Frontal cortex (tissue), 4 donors: ENCODE measurements around the gene CFAP97. TPM values are rescaled to one million over a fixed set of nuclear protein-coding genes. Genes with fewer than 3 reads are reported as not detected.
"Not testable (repeated sequence)": the region's sequence is repeated elsewhere in the genome, so short reads cannot be mapped to it uniquely, and the experiment has no call there.

Experiments used
- DNase-seq, 2 donors: peaks; one replicate each; pipeline ENCODE4 v3.0.0; 2012; ENCODE audit warnings: low spot score in 2 of 2
- FAIRE-seq: peaks from 2 replicates; lab custom pipeline; 2012; peaks lifted over from hg19 to GRCh38; lab: Jason Lieb, UNC
- total RNA-seq: library from RNA; depleted of rRNA; stranded (reverse); fragments of >200 nt; gene quantifications from one replicate; pipeline ENCODE4 v1.2.3, GENCODE V29; 2014
- donor health status: control.
- donor health status: control.
- donor health status: control.

The CFAP97 gene
- total RNA-seq, 1 donor from 2014 or later, result 62.4 TPM

GRCh38 chr4:185225940-185226339 is 22.1 kb upstream of the CFAP97 start:
- FAIRE-seq (no peak), DNase-seq (no peak)

DNA sequence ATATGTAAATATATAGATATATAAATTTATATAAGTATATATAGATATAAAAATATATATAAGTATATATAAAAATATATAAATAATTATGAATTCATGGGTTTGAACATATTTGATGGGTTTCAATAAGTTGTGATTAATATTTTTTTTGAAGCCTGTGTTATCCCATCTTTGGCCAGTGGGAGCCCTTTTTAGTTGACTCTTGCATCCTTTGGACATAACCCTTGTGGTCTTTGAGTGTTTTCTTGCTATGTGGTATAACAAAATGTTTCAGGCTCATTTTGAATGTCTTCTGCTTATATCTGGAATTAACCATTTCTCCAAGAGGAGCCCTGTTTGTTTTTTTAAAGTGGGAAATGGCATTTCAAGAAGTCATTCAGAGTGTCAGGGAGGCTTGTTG is 20.8 kb upstream of the CFAP97 start:
- DNase-seq (no peak), FAIRE-seq (no peak)

GRCh38 chr4:185222598-185222997 is 18.8 kb upstream of the CFAP97 start:
- no peak for DNase-seq
- no peak for FAIRE-seq

DNA sequence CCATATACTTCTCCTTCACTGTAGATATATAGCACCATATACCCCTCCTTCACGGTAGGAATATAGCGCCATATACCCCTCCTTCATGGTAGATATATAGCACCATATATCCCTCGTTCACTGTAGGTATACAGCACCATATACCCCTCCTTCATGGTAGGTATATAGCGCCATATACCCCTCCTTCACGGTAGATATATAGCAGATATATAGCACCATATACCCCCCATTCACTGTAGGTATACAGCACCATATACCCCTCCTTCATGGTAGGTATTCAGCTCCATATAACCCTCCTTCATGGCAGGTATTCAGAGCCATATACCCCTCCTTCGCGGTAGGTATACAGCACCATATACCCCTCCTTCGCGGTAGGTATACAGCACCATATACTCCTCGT is 18.1 kb upstream of the CFAP97 start:
- DNase-seq (no peak), FAIRE-seq (no peak)

DNA sequence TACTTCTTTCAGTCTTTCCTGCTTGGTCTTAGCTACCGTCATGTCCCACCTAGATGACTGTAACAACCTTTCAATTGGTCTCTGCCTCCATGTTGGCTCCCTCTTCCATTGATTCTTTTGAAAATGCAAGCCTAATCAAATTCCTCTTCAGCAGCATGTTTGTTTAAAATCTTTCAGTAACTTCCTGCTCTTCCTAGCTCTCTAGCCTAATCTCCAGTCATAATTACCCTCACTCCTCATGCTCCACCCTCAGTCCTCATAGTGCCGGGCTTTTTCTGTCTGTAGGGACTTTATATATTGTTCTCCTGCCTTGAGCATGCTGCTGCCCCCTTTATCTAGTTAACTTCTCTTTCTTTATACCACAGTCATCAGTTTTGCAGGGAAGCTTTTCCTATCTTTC is 17.7 kb upstream of the CFAP97 start:
- no peak for FAIRE-seq
- no peak for DNase-seq

DNA sequence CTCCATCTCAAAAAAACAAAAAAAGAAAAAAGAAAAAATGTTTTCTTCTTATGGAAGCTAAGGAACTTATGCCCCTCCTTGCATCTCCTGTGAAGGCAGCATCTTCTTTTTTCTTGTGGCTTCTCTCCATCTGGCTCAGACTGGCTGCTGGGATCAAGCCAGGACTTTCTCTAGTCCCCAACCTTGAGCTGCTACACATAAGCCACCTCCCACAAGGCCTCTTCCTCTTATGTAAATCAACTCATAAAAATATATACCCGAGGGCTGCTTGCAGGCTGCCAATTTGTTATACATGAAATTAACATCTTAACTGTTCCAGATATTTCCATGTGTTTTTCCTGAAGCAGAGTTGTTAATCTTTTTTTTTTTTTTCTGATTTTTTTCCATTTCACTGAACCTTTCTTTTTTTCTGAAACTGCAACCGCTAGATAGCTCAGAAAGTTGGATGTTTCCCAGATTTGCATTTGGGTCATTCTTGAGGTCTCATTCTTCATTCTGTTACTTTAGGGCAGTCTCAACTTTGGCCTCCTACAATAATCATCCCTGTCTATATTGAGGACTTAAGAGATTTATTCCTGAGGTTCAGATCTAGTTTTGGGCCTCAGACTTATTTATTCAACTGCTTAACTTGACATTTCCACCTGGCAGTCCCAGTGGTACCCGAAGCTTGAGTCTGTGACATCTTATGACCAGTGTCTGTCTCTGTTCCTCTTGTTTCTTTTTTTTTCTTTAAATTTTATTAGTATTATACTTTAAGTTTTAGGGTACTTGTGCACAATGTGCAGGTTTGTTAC is 15.9 kb upstream of the CFAP97 start:
- DNase-seq, result no peak
- FAIRE-seq, result no peak

DNA sequence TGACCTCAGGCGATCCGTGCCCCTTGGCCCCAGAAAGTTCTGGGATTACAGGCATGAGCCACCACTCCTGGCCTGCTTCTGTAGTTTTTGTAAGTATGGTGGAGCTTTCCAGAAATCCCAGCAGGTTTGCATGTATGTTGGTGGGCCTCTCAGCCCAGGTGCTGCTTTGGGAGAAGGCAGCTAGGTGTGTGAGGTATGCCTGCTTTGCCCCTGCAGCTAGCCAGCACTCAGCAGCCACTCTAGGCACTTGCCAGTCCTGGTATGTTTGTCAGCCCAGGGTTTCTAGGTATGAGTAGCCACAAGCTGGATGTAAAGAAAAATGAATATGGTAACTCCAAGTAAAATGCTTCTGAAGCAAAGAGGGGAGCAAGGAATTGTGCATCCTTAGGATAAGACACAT is 14.5 kb upstream of the CFAP97 start:
- no peak for DNase-seq
- FAIRE-seq, result no peak

- no peak for DNase-seq
- no peak for FAIRE-seq
Observed at GRCh38 chr4:185217408-185217975, 13.7 kb upstream of the CFAP97 start.

DNA sequence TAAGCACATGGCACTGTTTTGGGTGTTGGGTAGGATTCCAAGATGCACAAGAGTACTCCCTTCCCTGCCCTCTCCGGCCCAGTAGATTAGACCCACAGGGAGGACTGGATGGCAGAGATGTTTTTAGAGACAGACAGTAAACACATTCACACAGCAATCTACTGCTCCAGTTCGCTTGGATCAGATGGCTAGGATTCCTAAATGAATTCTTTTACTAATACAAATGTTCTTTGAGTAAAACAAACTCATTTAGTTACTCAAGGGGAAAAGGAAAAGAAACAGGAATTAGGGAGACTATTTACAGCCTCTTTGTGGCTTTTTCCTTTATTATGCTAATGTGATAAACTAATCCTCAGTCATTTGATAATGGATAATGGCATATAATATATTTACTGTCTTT is 11.5 kb upstream of the CFAP97 start:
- FAIRE-seq (no peak), DNase-seq (no peak)

DNA sequence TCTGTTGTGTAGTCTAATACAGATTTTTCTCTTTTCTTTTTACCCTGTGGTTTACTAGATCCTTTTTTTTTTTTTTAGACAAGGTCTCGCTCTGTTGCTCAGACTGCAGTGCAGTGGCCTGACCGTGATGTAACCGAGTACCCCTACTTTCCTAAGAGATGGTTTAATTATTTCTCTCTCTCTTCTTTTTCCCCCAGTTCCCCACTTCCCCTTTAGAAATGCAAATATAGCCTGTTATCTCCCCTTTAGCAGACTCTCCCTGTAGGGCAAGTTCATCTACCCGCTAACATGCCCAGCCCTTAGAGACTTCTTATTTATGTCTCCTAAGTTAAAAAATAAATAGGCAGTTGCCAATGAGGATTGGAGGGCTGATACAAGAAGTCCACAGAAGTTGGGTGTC is 10.1 kb upstream of the CFAP97 start:
- DNase-seq (no peak), FAIRE-seq (no peak)

DNA sequence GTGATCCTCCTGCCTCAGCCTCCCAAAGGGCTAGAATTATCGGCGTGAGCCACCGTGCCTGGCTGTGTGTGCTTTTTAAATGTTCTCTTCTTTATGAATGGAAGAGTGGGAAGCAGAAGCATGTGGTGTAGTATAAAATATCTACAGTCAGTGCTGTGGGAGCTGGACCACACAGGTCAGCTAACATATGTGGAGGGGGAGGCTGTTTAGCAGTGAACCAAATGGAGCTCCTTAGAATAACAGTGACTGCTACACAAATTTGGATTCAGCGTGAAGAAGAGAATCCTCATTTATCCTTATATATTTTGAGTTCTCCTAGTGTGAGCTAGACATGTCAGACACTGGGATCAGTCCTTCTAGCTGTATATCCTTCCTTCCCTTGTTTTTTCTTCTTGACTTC is 8.8 kb upstream of the CFAP97 start:
- FAIRE-seq, result no peak
- DNase-seq, result no peak

GRCh38 chr4:185211641-185212040 is 7.8 kb upstream of the CFAP97 start:
- FAIRE-seq (no peak), DNase-seq (no peak)

GRCh38 chr4:185211035-185211434 is 7.2 kb upstream of the CFAP97 start:
- no peak for DNase-seq

DNA sequence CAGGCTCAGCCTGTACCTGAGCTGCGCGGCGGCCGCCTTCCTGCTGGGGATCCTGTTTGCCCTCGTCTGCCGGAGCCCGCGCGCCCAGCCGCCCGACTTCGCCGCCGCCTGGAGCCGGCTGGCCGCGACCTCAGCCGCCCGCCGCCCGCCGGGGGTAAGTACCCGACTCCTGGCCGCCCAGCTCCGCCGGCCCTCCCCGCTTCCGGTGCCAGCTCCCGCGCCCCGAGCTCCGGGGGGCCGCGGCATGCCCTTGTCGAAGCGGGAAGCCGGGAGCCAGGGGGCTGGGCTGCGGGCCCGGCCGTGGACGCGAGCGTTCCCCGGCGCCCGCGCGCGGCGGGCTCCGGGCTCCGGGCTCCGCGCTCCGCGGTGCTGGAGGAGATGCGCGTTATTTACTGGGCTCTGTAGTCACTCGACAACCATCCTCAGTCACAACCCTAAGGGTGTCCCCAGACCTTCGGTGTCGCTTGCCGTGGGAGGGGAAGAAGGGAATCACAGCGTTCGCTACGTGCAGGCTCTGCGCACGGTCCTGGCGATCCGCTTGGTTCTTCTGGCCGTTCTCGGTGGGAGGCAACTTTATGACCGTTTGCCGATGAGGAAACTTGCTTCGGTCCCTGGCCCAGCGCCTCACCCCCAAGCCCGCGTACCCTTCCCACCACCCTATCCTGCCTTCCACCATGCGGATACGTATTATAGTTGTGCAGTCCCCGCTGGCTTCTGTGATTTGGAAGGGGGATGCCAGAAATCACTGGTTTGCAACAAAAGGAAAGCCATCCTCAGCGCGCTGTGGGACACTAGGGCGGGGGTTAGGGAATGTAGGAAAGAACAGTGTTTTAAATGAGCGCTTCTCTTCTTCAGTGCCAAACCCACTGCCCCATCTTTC is 6.5 kb upstream of the CFAP97 start:
- DNase-seq (peak; percentile 33 to 49), FAIRE-seq (no peak)

More at GRCh38 chr4:185211035-185211434, 7.2 kb upstream of the CFAP97 start:
- FAIRE-seq, result no peak

DNA sequence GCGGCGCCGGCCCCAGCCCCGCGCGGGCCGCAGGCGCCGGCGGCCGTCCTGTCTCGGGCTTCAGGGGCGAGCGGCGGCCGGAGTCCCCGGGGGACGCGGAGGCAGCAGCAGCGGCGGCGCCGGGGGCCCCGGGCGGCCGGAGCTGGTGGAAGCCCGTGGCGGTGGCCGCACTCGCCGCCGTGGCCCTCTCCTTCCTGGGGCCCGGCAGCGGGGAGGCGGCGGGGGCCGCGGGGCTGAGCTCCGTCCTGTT is 6.0 kb upstream of the CFAP97 start:
- DNase-seq, FAIRE-seq: not testable (repeated sequence)

- DNase-seq, result peak; percentile 87 to 88
Observed at GRCh38 chr4:185209031-185209851, 5.4 kb upstream of the CFAP97 start, which contains the start of gene SNX25. SNX25 (plus strand) TSS chr4:185209598; CDS start chr4:185209827, 229 bp downstream.

DNA sequence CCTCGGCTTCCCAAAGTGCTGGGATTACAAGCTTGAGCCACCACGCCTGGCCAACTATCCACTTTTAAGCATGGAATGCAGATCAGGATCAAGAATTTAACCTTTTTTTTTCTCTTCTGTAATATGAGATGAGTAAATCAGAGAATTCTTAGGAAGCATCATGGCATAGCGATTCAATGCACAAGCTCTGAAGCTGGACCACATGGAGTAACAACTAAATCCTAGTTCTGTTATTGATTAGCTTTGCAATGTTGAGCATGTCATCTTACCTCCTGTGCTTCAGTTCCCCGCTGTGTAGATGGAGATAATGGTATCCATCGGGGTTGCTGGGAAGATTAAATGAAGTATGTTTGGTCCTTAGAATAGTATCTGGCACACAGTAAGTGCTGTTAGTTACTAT is 3.7 kb upstream of the CFAP97 start:
- DNase-seq, result no peak
- FAIRE-seq, result no peak

More at GRCh38 chr4:185209031-185209851, 5.4 kb upstream of the CFAP97 start, which contains the start of gene SNX25:
- FAIRE-seq, result no peak

GRCh38 chr4:185205697-185206342 is 2.0 kb upstream of the CFAP97 start:
- FAIRE-seq (no peak), DNase-seq (no peak)

DNA sequence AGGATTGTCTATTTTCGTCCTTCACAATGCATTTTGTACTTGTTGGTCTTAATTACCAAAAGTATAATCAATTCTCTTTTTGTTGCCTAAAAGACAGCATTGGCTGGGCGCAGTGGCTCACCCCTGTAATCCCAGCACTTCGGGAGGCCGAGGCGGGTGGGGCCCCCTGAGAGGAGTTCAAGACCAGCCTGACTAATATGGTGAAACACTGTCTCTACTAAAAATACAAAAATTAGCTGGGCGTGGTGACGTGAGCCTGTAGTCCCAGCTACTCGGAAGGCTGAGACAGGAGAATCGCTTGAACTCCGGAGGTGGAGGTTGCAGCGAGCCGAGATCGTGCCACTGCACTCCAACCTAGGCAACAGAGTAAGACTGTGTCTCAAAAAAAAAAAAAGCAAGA is 1.3 kb upstream of the CFAP97 start:
- not testable (repeated sequence) for FAIRE-seq

More for the DNA sequence above, 1.3 kb upstream of the CFAP97 start:
- DNase-seq, result not testable (repeated sequence)
